Breast epithelium (tissue), 3 donors: Measurements from ENCODE around the gene PDZD2.

ENCODE experiments used
- CTCF ChIP-seq, 3 donors: fragments of 450-650 bp; IDR thresholded peaks; one replicate each; pipeline ENCODE4 v1.5.1; 2016 to 2017; ENCODE audit warnings: antibody characterized with exemption in 3 of 3, mild to moderate bottlenecking in 3 of 3, moderate library complexity in 3 of 3
- POLR2A ChIP-seq: fragments of 450-650 bp; IDR thresholded peaks from one replicate; pipeline ENCODE4 v1.6.1; 2016; ENCODE audit warnings: antibody characterized with exemption, mild to moderate bottlenecking, moderate library complexity
- POLR2AphosphoS5 ChIP-seq, 3 donors: sonication (generic); formaldehyde crosslinking; IDR thresholded peaks; one replicate each; pipeline ENCODE4 v1.6.1; 2017; ENCODE audit warnings: antibody characterized with exemption in 3 of 3

GRCh38 chr5:31651241-31651640 is 12.3 kb downstream of the PDZD2 start:
- TF ChIP-seq CTCF (IDR thresholded peaks at IDR 0.05) (no peak), POLR2AphosphoS5 (IDR thresholded peaks at IDR 0.05) (no peak), POLR2A (no peak)
